HUDEP-2 (cell line): ENCODE results near the gene CALHM2.
A peak's percentile ranks its signal among the peaks of the same experiment; 100 is the strongest.
"Not testable (repeated sequence)": the region's sequence is repeated elsewhere in the genome, so short reads cannot be mapped to it uniquely, and the experiment has no call there.

Experiments used
- DNase-seq, 76 experiments: peaks; one replicate each; lab custom pipeline; 2025; ENCODE audit not compliant: unreplicated experiment in 76 of 76; lab: John Stamatoyannopoulos, UW

The CALHM2 gene

GRCh38 chr10:103451831-103452505 lies at the start of gene CALHM2:
TSS of gene CALHM2 (minus strand) at chr10:103452370. CDS start at chr10:103449941, 2,429 bp downstream.
- DNase-seq: peak in 26 of 76 experiments; percentile 4 to 40 (median 19)

- DNase-seq: no peak
Measured at GRCh38 chr10:103501186-103501585, 49.0 kb upstream of the CALHM2 start.

- no peak for DNase-seq
Measured at GRCh38 chr10:103500481-103500880, 48.3 kb upstream of the CALHM2 start.

- DNase-seq: no peak
Measured at GRCh38 chr10:103499881-103500280, 47.7 kb upstream of the CALHM2 start.

- DNase-seq: no peak
Measured at GRCh38 chr10:103498936-103499638, 46.9 kb upstream of the CALHM2 start.

GRCh38 chr10:103497161-103497915 lies 45.2 kb upstream of the CALHM2 start:
- DNase-seq: no peak

GRCh38 chr10:103495321-103495720 lies 43.2 kb upstream of the CALHM2 start:
- DNase-seq: no peak

GRCh38 chr10:103493916-103494877 lies 42.0 kb upstream of the CALHM2 start:
- no peak for DNase-seq

GRCh38 chr10:103493362-103493915 lies 41.3 kb upstream of the CALHM2 start, which contains the start of gene NEURL1:
TSS of gene NEURL1 (plus strand) at chr10:103493705. CDS start at chr10:103494388, 683 bp downstream.
- no peak for DNase-seq

- no peak for DNase-seq
Measured at GRCh38 chr10:103492655-103493261, 40.6 kb upstream of the CALHM2 start.

GRCh38 chr10:103491729-103492364 lies 39.7 kb upstream of the CALHM2 start:
- no peak for DNase-seq

- DNase-seq: no peak
Measured at GRCh38 chr10:103490986-103491314, 38.8 kb upstream of the CALHM2 start.

- DNase-seq: no peak
Measured at GRCh38 chr10:103487410-103487708, 35.2 kb upstream of the CALHM2 start.

- DNase-seq: not testable (repeated sequence)
Measured at GRCh38 chr10:103486635-103487409, 34.7 kb upstream of the CALHM2 start.

GRCh38 chr10:103481974-103482531 lies 29.9 kb upstream of the CALHM2 start:
- DNase-seq: peak in 25 of 76 experiments; percentile 4 to 70 (median 43)

- peak in 2 of 76 experiments; percentile 13 to 17 for DNase-seq
Measured at GRCh38 chr10:103480521-103480920, 28.4 kb upstream of the CALHM2 start.

- DNase-seq: peak in 20 of 76 experiments; percentile 2 to 43 (median 14)
Measured at GRCh38 chr10:103479135-103479534, 27.0 kb upstream of the CALHM2 start, which contains the start of gene CALHM3. TSS of gene CALHM3 (minus strand) at chr10:103479240. CDS start at chr10:103479032, 208 bp downstream.

GRCh38 chr10:103478671-103479070 lies 26.5 kb upstream of the CALHM2 start:
- DNase-seq: no peak
